ENCODE measurements around the gene TMEM212.
"Not testable (repeated sequence)": the region's sequence is repeated elsewhere in the genome, so short reads cannot be mapped to it uniquely, and the experiment has no call there.

The TMEM212 gene

DNA sequence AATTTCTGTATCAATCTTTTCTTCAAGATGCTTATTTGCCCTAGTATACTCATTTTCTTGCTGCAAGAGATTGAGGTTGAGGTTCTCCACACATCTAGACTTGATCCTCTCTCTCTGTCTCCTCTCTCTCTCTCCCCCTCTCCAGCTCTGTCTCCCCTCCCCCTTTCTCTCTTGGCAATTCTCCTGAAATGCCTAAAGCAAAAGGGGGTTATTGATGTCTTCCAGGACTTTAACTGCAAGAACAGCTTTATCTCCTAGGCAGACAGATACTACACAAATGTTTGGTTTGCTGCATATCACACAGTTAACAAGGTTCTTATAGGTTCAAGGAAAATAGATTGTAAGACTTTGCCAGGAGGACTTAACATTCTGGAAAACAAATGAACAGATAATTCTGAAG, 52.1 kb downstream of the TMEM212 start:
- no peak for DNase-seq

DNA sequence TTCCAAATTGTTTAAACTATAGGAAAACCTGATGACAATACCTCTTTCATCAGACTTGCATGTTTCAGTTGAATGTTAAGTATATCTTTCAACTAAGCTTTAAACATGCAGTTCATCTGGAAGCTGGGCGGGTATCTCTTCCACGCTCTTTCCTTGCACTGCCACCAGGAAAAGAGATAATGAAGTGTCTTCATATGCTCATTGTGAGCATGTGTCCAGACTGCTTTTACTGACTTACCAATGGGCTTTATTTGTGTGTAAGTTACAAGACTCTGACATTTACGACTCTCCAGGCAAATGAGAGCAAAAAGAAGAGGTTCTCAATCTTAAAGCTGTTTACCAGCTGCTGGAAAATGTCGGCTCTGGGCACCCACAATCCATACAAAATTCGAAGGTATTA, 52.8 kb downstream of the TMEM212 start:
- DNase-seq: no peak

DNA sequence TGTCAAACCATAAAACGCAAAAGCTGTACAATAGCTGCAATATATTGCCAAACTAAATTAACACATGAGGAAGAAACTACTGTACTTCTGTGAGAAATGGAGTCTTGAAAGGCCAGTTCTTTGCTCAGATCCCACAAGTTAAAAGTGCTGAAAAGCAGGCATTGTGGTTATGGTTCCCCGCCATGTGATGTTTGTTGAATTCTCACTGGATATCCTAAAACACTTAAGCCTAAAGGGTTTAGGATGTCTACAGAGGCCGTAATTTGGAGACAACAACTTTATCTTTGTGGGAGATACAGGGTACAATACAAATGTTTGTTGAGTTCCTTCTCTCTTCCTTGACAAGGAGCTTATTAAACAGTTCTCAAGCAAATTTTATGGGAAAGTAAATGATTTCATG, 53.2 kb downstream of the TMEM212 start:
- no peak for DNase-seq

DNA sequence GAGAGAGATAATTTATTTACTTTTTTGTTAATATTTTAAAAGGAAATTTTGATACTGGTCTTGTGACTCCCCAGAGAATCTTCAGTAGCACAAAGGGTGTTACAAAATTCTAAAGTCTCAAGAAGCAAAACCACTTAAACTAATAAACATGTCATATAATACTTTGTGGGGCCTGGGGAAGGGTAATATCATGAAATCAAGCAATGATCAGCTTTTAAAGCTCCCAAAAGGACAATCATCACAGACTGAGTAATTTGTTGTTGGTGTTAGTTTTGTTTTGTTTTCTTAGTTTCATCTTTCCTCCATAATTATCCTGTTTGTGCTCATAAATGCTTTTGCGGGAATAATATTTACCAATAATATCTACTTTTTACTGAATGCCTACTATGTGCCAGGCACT, 55.0 kb downstream of the TMEM212 start:
- no peak for DNase-seq

DNA sequence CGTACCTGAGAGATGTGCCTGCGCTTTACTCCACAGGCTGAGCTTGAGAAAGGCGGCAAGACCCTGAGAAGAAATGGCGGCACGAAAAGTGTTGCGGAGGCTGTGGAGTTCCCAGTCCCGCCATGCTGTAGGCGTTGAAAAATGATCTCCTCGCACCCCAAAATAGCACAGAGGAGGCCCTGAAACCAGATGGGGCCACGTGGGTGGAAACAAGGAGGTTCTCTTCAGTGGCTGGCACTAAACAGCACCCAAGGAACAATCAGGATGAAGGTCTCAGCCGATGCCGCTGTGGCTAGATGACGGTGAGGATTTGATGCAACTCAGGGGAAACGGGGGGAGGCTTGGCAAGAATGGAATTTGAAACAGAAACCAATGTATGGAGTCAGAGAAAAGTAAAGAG, 57.3 kb downstream of the TMEM212 start:
- DNase-seq: no peak

DNA sequence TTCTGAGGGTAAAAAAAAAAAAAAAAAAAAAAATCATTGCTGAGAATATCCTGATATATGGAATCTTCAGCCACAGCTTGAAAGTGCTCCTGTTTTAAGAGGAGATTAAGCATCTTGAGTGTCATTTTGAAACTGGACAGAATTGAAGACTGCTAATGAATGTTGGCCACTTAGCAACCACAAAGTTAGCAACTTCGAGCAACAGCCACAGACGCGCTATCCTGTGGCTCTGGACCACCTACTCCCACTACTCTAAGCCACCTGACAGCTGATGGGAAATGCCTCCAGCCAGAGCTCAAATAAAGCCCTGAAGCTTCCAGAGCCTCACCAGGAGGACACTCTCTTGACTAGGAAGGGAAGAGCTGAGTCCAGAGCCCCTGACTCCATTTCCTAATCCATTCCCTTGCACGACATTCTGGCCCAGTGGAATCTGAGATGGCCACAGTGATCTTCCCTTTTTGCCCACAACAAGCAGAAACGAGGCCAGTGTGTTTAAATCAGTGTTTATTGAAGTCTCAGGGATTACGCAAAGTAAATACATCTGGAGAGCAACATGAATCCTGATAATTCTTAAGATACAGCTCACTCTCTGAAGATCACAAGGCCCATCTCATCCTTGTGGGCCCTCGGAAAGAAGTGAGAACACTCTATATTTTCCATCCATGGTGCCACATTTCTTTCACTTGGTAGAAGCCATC, 58.6 kb downstream of the TMEM212 start:
- no peak for DNase-seq

DNA sequence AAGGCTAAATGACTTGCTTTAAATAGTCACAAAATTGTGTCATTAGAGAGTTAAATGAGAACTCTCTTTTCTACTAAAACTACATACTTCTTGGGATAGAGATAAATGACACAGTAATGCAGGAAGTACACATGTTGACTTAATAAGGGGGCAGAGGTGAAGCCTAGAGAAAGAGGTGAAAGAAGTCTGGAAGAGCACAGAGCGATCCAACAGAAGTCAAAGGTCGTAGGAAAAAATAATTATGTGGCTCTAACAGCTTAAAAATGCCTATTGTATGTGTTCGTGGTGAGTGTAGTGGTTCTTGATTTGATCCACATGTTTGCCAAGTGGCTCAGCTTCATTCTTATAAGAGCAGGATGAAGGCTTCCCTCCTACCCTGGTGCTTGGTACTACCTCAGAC, 61.7 kb downstream of the TMEM212 start:
- no peak for DNase-seq

DNA sequence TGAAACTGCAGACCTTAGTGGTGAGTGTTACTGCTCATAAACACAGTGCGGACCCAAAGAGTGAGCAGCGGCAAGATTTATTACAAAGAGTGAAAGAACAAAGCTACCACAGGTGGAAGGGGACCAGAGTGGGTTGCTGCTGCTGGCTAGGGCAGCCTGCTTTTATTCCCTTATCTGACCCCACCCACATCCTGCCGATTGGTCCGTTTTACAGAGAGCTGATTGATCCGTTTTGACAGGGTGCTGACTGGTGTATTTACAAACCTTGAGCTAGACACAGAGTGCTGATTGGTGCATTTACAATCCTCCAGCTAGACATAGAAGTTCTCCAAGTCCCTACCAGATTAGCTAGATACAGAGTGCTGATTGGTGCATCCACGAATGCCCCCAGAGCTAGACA, 63.4 kb downstream of the TMEM212 start:
- not testable (repeated sequence) for DNase-seq

DNA sequence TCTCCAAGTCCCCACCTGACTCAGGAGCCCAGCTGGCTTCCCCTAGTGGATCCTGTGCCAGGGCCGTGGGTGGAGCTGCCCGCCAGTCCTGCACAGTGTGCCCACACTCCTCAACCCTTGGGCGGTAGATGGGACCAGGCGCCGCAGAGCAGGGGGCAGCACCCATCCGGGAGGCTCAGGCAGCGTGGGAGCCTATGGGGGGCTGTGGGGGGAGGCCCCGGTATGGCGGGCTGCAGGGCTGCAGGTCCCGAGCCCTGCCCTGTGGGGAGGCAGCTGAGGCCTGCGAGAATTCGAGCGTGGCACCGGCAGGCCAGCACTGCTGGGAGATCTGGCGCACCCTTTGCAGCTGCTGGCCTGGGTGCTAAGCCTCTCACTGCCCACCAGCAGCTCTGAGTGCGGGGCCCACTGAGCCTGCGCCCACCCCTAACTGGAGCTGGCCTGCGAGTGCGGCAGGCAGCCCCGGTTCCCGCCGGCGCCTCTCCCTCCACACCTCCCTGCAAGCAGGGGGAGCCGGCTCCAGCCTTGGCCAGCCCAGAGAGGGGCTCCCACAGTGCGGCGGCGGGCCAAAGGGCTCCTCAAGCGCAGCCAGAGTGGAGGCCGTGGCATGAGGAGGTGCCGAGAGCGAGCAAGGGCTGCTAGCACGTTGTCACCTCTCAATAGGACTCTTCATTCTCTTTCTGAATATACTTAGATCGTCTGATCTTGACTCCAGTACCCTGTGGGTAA, 64.0 kb downstream of the TMEM212 start:
- no peak for DNase-seq

DNA sequence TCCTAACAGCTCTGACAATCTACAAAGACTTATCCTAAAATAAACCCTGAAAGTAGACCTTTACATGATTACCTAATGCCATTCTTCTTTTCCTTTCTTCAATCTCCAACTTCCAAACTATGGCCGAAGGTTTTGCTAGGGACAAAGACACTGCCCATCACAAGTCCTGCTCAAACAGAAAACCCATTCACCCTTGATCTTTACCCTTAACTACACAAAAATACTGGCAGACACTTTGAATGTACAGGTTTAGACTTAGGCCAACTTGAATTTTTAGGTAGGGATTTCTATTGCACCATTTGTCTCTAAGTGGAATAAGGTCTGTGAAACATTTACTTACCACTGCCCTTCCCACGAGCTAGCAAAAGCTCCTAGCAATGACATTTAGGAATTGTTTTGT, 64.6 kb downstream of the TMEM212 start:
- DNase-seq: no peak

DNA sequence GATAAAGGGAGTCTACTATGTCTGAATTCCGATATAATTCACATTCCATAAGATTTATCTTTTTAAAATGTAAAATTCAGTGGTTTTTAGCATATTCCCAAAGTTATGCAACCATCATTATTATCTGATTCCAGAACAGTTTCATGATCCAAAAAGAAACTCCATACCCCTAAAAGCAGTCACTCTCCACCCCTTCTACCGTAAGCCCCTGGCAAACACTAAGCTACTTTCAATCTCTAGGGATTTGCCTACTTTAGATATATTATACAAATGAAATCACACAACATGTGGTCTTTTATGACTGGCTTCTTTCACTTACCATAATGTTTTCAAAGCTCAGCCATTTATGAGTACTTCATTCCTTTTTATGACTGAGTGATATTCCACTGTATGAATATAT, 65.6 kb downstream of the TMEM212 start:
- DNase-seq: no peak

Measured in CD4-positive, alpha-beta T cell treated with Interleukin-10 for 1 hour (primary cell).